ENCODE results near the gene HLCS.

HLCS gene

GRCh38 chr21:36910581-36911307, 55.7 kb downstream of the HLCS start:
- no peak overlapping the region for H3K4me3 ChIP-seq (IDR thresholded peaks at IDR 0.05; ENCODE audit: insufficient read depth, low read depth, low read length)
- H3K4me1 ChIP-seq (ENCODE audit: low read depth, poor library complexity, severe bottlenecking): no peaks in the 10 kb centered on the region
- no peak overlapping the region for H2AFZ ChIP-seq (ENCODE audit: low read depth)
- H3K27ac ChIP-seq: no peak overlapping the region
- no peak for TF ChIP-seq CTCF (conservative IDR thresholded peaks at IDR 0.05; ENCODE audit: low read depth, low read length)
- no peaks in the 10 kb centered on the region for H4K20me1 ChIP-seq (ENCODE audit: insufficient read depth)
- no peak overlapping the region for H3K4me2 ChIP-seq
- no peaks in the 10 kb centered on the region for H3K79me2 ChIP-seq (ENCODE audit: insufficient read depth, low read depth)
- H3K27me3 ChIP-seq (ENCODE audit: insufficient read depth, low read depth): no peaks in the 10 kb centered on the region
- H3K36me3 ChIP-seq (ENCODE audit: insufficient read depth): no peaks in the 10 kb centered on the region
- H3K9ac ChIP-seq: no peak overlapping the region

DNA sequence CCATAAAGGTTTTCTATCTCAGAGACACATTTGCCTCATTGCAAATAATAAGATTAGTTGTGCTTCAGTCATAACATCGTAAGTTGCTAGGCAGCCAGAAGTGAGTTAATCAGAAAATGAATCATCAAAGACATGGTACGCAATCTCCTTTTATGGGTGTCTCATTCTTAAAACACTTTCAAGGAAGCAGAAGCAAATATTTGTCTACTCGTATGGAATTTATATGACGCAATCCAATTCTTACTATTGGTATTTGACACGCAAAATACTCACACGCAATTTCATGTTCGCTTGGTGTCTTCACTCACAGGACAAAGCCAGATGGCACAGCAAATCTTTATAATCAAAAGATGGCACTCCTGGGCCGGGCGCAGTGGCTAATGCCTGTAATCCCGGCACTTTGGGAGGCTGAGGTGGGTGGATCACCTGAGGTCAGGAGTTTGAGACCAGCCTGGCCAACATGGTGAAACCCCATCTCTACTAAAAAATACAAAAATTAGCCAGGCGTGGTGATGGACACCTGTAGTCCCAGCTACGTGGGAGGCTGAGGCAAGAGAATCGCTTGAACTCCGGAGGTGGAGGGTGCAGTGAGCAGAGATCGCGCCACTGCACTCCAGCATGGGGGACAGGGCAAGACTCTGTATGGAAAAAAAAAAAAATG, 56.4 kb downstream of the HLCS start:
- no peaks in the 10 kb centered on the region for H4K20me1 ChIP-seq (ENCODE audit: insufficient read depth)
- H3K4me1 ChIP-seq (ENCODE audit: low read depth, poor library complexity, severe bottlenecking): no peaks in the 10 kb centered on the region
- no peaks in the 10 kb centered on the region for H3K27me3 ChIP-seq (ENCODE audit: insufficient read depth, low read depth)
- TF ChIP-seq CTCF (conservative IDR thresholded peaks at IDR 0.05; ENCODE audit: low read depth, low read length): no peak
- no peak overlapping the region for H3K4me2 ChIP-seq
- H3K79me2 ChIP-seq (ENCODE audit: insufficient read depth, low read depth): no peaks in the 10 kb centered on the region
- H3K36me3 ChIP-seq (ENCODE audit: insufficient read depth): no peaks in the 10 kb centered on the region
- no peak overlapping the region for H3K4me3 ChIP-seq (IDR thresholded peaks at IDR 0.05; ENCODE audit: insufficient read depth, low read depth, low read length)
- no peak overlapping the region for H3K9ac ChIP-seq
- H2AFZ ChIP-seq (ENCODE audit: low read depth): no peak overlapping the region
- no peak overlapping the region for H3K27ac ChIP-seq

- Histone ChIP-seq H3K4me2 (no peak overlapping the region), H3K9ac (no peak overlapping the region), H4K20me1 (ENCODE audit: insufficient read depth) (no peaks in the 10 kb centered on the region), H3K79me2 (ENCODE audit: insufficient read depth, low read depth) (no peaks in the 10 kb centered on the region), H3K4me3 (IDR thresholded peaks at IDR 0.05; ENCODE audit: insufficient read depth, low read depth, low read length) (no peak overlapping the region), H3K4me1 (ENCODE audit: low read depth, poor library complexity, severe bottlenecking) (no peaks in the 10 kb centered on the region), H3K27me3 (ENCODE audit: insufficient read depth, low read depth) (no peaks in the 10 kb centered on the region), H3K27ac (no peak overlapping the region), H2AFZ (ENCODE audit: low read depth) (no peak overlapping the region), H3K36me3 (ENCODE audit: insufficient read depth) (no peaks in the 10 kb centered on the region)
- no peak for TF ChIP-seq CTCF (conservative IDR thresholded peaks at IDR 0.05; ENCODE audit: low read depth, low read length)
Measured at GRCh38 chr21:36909423-36909822, 57.0 kb downstream of the HLCS start.

GRCh38 chr21:36908260-36908908, 58.1 kb downstream of the HLCS start:
- Histone ChIP-seq H3K4me2 (no peak overlapping the region), H3K27ac (no peak overlapping the region), H3K4me3 (IDR thresholded peaks at IDR 0.05; ENCODE audit: insufficient read depth, low read depth, low read length) (no peak overlapping the region), H3K27me3 (ENCODE audit: insufficient read depth, low read depth) (no peaks in the 10 kb centered on the region), H4K20me1 (ENCODE audit: insufficient read depth) (no peaks in the 10 kb centered on the region), H3K79me2 (ENCODE audit: insufficient read depth, low read depth) (no peaks in the 10 kb centered on the region), H3K4me1 (ENCODE audit: low read depth, poor library complexity, severe bottlenecking) (no peaks in the 10 kb centered on the region), H2AFZ (ENCODE audit: low read depth) (no peak overlapping the region), H3K36me3 (ENCODE audit: insufficient read depth) (no peaks in the 10 kb centered on the region), H3K9ac (no peak overlapping the region)
- TF ChIP-seq CTCF (conservative IDR thresholded peaks at IDR 0.05; ENCODE audit: low read depth, low read length): no peak
